GM18499 (cell line): Measurements from ENCODE around the gene SRSF8.
"Not testable (repeated sequence)": the region's sequence is repeated elsewhere in the genome, so short reads cannot be mapped to it uniquely, and the experiment has no call there.

ENCODE experiments used
- ATAC-seq: cut with Tn5 transposase; IDR thresholded peaks from one replicate; pipeline ENCODE4 v1.9.1; 2021; ENCODE audit warnings: moderate number of reproducible peaks; ENCODE audit not compliant: insufficient read depth, unreplicated experiment

SRSF8 gene

GRCh38 chr11:95066716-95067038 is at the start of gene SRSF8:
SRSF8 (plus strand) TSS chr11:95066919; CDS start chr11:95067227, 308 bp downstream.
- peak; percentile 21 for ATAC-seq

GRCh38 chr11:95021468-95021867 is 45.3 kb upstream of the SRSF8 start:
- ATAC-seq = not testable (repeated sequence)

GRCh38 chr11:95024958-95025357 is 41.8 kb upstream of the SRSF8 start, which contains the start of gene KDM4E:
KDM4E (plus strand) TSS chr11:95025258; CDS start chr11:95025558, 300 bp downstream.
- ATAC-seq = no peak

- not testable (repeated sequence) for ATAC-seq
Observed at GRCh38 chr11:95025594-95025993, 41.1 kb upstream of the SRSF8 start.

GRCh38 chr11:95028357-95028756 is 38.4 kb upstream of the SRSF8 start:
- ATAC-seq = no peak

GRCh38 chr11:95033051-95033450 is 33.7 kb upstream of the SRSF8 start:
- ATAC-seq = no peak

GRCh38 chr11:95035316-95035715 is 31.4 kb upstream of the SRSF8 start:
- no peak for ATAC-seq

GRCh38 chr11:95037356-95038035 is 29.2 kb upstream of the SRSF8 start:
- not testable (repeated sequence) for ATAC-seq

GRCh38 chr11:95042239-95042638 is 24.5 kb upstream of the SRSF8 start:
- ATAC-seq = no peak

GRCh38 chr11:95042906-95043305 is 23.8 kb upstream of the SRSF8 start:
- ATAC-seq = no peak

- ATAC-seq = no peak
Observed at GRCh38 chr11:95044010-95044409, 22.7 kb upstream of the SRSF8 start.

- no peak for ATAC-seq
Observed at GRCh38 chr11:95045812-95046211, 20.9 kb upstream of the SRSF8 start.

GRCh38 chr11:95049122-95049521 is 17.6 kb upstream of the SRSF8 start, which contains the start of gene KDM4F:
KDM4F (plus strand) TSS chr11:95049422.
- ATAC-seq = not testable (repeated sequence)

GRCh38 chr11:95050595-95051202 is 16.0 kb upstream of the SRSF8 start:
- ATAC-seq = no peak

GRCh38 chr11:95054356-95054755 is 12.4 kb upstream of the SRSF8 start:
- ATAC-seq = no peak

GRCh38 chr11:95055283-95055897 is 11.3 kb upstream of the SRSF8 start:
- ATAC-seq = peak; percentile 99

GRCh38 chr11:95057959-95058358 is 8.8 kb upstream of the SRSF8 start:
- ATAC-seq = no peak

GRCh38 chr11:95058621-95059020 is 8.1 kb upstream of the SRSF8 start:
- ATAC-seq = no peak

- ATAC-seq = no peak
Observed at GRCh38 chr11:95059046-95059445, 7.7 kb upstream of the SRSF8 start.

GRCh38 chr11:95065336-95065735 is 1.4 kb upstream of the SRSF8 start:
- no peak for ATAC-seq

- ATAC-seq = peak; percentile 33
Observed at GRCh38 chr11:95067039-95067840, 521 bp downstream of the SRSF8 start.
